Measurements from ENCODE around the gene CCDC88C. TPM values are rescaled to one million over a fixed set of nuclear protein-coding genes. Genes with fewer than 3 reads are reported as not detected.

CCDC88C gene
- total RNA-seq, 1 donor from 2014 or later: 68.0 TPM

DNA sequence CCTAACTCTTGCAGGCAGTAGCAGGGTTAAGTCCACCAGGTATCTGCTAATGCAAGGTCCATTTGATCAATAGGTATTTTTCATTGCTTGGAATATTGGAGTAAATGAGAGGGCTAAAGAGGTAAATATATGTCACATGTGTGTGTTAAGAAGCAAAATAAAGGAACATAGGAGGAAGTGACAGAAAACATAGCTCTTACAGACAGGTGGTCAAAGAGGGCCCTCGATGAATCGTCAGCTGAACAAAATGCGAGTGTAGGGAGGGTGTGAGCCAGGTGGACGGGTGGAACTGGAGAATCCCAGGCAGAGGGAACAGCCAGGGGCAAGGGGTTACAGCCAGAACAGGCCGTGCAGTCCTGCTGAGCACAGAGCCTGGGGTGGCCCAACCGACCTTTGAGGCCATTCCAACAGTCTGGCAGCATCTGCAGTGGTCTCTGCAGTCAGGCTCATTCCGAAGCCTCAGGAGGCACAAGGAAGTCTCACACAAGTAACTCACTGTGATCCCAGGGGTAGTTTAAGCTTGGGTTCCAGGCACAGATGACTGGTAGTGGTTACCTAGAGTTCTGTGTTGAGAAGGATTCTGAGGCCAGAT, 43.2 kb downstream of the CCDC88C start:
- peak overlapping the region; percentile 66 for H3K4me3 Mint-ChIP-seq (ENCODE audit: unreplicated experiment)

DNA sequence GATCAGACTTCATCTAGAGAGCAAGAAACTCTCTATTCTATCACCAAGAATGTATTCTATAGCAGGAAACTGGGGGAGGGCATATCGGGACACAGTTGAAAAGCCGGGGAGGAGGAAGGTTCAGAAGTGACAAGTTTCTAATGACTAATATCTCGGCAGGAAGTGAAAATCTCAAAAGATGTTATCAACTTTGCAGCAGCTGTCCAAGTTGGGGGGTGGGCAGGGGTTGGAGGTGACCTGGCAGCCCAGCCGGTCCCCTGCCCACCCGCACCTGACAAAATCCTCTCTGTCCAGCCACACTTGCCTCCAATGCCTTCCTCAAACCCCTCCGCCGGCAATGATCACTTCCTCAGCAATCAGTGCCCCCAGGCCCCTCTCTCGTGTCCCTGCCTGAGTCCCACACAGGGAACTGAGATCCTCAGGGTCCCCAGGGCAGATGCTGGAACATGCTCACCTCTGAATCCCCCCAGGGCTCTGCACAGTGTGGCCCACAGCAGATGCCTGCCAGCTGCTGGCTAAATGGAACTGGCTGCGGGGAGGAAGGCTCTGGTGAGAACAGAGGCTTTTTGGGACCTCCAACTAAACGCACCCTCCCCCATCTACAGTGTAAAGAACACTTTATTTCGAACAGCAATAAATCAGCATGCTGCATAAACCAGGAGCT, 43.9 kb downstream of the CCDC88C start:
- DNase-seq: peak; percentile 68
- Mint-ChIP-seq H3K4me1 (ENCODE audit: low read depth, unreplicated experiment) (peaks cover 72% of the 10 kb centered on the region), H3K27me3 (ENCODE audit: unreplicated experiment) (peaks cover 36% of the 10 kb centered on the region), H3K36me3 (ENCODE audit: unreplicated experiment) (no peaks in the 10 kb centered on the region), H3K27ac (ENCODE audit: unreplicated experiment) (peak overlapping the region; percentile 96), H3K9me3 (ENCODE audit: unreplicated experiment) (peaks cover 28% of the 10 kb centered on the region), H3K4me3 (ENCODE audit: unreplicated experiment) (peak overlapping the region; percentile 66)
- TF ChIP-seq, protein P1, sequence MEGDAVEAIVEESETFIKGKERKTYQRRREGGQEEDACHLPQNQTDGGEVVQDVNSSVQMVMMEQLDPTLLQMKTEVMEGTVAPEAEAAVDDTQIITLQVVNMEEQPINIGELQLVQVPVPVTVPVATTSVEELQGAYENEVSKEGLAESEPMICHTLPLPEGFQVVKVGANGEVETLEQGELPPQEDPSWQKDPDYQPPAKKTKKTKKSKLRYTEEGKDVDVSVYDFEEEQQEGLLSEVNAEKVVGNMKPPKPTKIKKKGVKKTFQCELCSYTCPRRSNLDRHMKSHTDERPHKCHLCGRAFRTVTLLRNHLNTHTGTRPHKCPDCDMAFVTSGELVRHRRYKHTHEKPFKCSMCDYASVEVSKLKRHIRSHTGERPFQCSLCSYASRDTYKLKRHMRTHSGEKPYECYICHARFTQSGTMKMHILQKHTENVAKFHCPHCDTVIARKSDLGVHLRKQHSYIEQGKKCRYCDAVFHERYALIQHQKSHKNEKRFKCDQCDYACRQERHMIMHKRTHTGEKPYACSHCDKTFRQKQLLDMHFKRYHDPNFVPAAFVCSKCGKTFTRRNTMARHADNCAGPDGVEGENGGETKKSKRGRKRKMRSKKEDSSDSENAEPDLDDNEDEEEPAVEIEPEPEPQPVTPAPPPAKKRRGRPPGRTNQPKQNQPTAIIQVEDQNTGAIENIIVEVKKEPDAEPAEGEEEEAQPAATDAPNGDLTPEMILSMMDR (IDR thresholded peaks at IDR 0.05; ENCODE audit: partially characterized antibody, unreplicated experiment): no peak

More for the DNA sequence above, 43.2 kb downstream of the CCDC88C start:
- no peaks in the 10 kb centered on the region for H3K36me3 Mint-ChIP-seq (ENCODE audit: unreplicated experiment)
- DNase-seq: no peak
- TF ChIP-seq, protein P1 (IDR thresholded peaks at IDR 0.05; ENCODE audit: partially characterized antibody, unreplicated experiment): no peak
- peak overlapping the region; percentile 96 for H3K27ac Mint-ChIP-seq (ENCODE audit: unreplicated experiment)
- H3K4me1 Mint-ChIP-seq (ENCODE audit: low read depth, unreplicated experiment): peaks cover 69% of the 10 kb centered on the region
- peaks cover 28% of the 10 kb centered on the region for H3K9me3 Mint-ChIP-seq (ENCODE audit: unreplicated experiment)
- H3K27me3 Mint-ChIP-seq (ENCODE audit: unreplicated experiment): peaks cover 34% of the 10 kb centered on the region

DNA sequence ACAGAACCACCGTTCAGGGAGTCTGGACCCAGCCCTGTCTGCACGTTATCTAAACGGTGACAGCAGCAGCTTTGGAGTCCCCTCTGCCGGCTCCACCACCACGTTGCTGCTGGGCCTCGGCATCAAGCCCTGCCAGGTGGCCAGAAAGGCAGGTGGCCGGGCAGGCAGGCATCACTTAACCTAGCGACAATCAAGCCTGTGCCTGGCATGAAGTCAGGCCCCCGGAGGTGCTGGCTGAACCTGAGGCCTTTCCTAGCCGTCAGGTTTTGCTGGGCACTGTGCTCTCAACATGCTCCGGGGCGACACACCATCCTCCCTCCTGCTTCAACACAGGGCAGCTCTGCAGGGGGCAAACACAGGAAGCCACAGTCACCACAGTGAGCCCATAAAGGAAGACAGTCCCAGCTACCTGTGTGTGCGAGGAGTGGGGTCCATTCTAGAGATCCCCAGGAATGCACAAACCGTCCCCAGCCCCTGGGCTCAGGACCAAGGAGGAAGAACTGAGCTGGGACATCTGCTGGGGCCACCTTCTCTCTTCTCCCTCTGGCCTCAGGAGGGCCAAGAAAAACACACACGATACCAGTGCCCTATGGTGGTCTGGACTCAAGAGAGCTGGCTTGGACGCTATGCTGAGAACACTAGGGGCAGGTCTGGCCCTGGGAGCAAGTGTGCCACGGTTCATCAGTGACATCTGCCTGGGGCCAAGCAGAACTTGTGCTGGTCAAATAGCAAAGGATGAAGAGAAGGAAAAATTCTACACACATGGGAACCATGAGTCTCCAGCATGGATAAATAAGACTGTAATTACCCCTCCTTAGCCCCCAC, 44.7 kb downstream of the CCDC88C start:
- peaks cover 37% of the 10 kb centered on the region for H3K27me3 Mint-ChIP-seq (ENCODE audit: unreplicated experiment)
- peak overlapping the region; percentile 96 for H3K27ac Mint-ChIP-seq (ENCODE audit: unreplicated experiment)

DNA sequence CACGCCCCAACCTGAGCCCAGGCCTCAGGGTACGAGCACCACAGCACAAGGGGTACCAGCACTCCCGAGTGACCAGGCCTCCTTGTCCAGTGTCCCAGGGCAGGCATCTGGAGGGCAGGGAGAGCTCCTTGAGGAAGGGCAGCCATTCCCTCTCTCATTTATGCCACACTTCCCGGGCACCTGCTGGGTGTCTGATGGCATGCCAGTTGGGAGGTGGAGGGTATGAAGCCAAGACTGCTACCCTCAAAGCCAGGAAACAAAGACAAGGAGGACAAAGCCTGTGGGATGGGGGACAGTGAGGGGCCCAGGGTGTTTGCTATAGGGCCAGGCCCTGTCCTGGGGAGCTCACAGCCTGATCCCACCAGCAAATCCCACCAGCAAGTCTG, 45.6 kb downstream of the CCDC88C start:
- Mint-ChIP-seq H3K9me3 (ENCODE audit: unreplicated experiment) (peaks cover 28% of the 10 kb centered on the region), H3K27ac (ENCODE audit: unreplicated experiment) (no peak overlapping the region), H3K27me3 (ENCODE audit: unreplicated experiment) (peaks cover 35% of the 10 kb centered on the region), H3K4me3 (ENCODE audit: unreplicated experiment) (no peak overlapping the region), H3K36me3 (ENCODE audit: unreplicated experiment) (no peaks in the 10 kb centered on the region), H3K4me1 (ENCODE audit: low read depth, unreplicated experiment) (peaks cover 75% of the 10 kb centered on the region)
- TF ChIP-seq, protein P1 (IDR thresholded peaks at IDR 0.05; ENCODE audit: partially characterized antibody, unreplicated experiment): no peak
- no peak for DNase-seq

More for the DNA sequence above, 44.7 kb downstream of the CCDC88C start:
- TF ChIP-seq, protein P1 (IDR thresholded peaks at IDR 0.05; ENCODE audit: partially characterized antibody, unreplicated experiment): no peak
- Mint-ChIP-seq H3K9me3 (ENCODE audit: unreplicated experiment) (peaks cover 28% of the 10 kb centered on the region), H3K4me1 (ENCODE audit: low read depth, unreplicated experiment) (peaks cover 74% of the 10 kb centered on the region), H3K4me3 (ENCODE audit: unreplicated experiment) (peak overlapping the region; percentile 66), H3K36me3 (ENCODE audit: unreplicated experiment) (no peaks in the 10 kb centered on the region)
- no peak for DNase-seq

Data from glutamatergic neuron (in vitro differentiated cells).